Spinal cord (tissue), 10 donors: ENCODE data around the gene SPTY2D1. TPM values are rescaled to one million over a fixed set of nuclear protein-coding genes. Genes with fewer than 3 reads are reported as not detected.

ENCODE experiments used
- DNase-seq, 6 donors: peaks; one replicate each; pipeline versions ENCODE4 v3.0.0 to v3.0.0-alpha.2; 2013 to 2015; ENCODE audit warnings: low spot score in 6 of 6, low read depth in 4 of 6
- H3K27ac ChIP-seq: one replicate; pipeline ENCODE4 v1.5.1; 2013; ENCODE audit warnings: low read depth, low read length, control low read depth
- H3K27me3 ChIP-seq: one replicate; pipeline ENCODE4 v1.6.1; 2013; ENCODE audit warnings: low read length; ENCODE audit not compliant: control insufficient read depth, insufficient read depth
- H3K36me3 ChIP-seq: one replicate; pipeline ENCODE4 v1.6.1; 2013; ENCODE audit warnings: low read length; ENCODE audit not compliant: control insufficient read depth, insufficient read depth
- H3K4me1 ChIP-seq: one replicate; pipeline ENCODE4 v1.6.1; 2013; ENCODE audit warnings: low read length; ENCODE audit not compliant: control insufficient read depth, insufficient read depth
- H3K4me3 ChIP-seq: one replicate; pipeline ENCODE4 v1.5.1; 2013; ENCODE audit warnings: low read depth, low read length, control low read depth
- H3K9me3 ChIP-seq: one replicate; pipeline ENCODE4 v1.6.1; 2013; ENCODE audit warnings: low read length; ENCODE audit not compliant: control insufficient read depth, insufficient read depth
- WGBS: methylation state at CpG from one replicate; pipeline ENCODE4 v1.1.5; 2013; ENCODE audit warnings: missing lambda C conversion rate; ENCODE audit not compliant: insufficient coverage; 5-methylcytosine and 5-hydroxymethylcytosine counted together
- polyA plus RNA-seq, 2 donors: library from polyadenylated mRNA; unstranded; fragments of 120-200 nt; gene quantifications; one replicate each; pipeline ENCODE4 v1.2.1, GENCODE V29; 2013; ENCODE audit not compliant: insufficient read length in 2 of 2
- total RNA-seq, 2 donors: library from RNA; depleted of rRNA in 1 of 2; stranded (reverse); fragments of 120-200 nt in 1 of 2; fragments of >200 nt in 1 of 2; gene quantifications; one replicate each; pipeline versions ENCODE4 v1.2.3 to v1.2.4, GENCODE V29; 2013 to 2014
- donor health status: healthy.

SPTY2D1 gene
- total and polyA plus RNA-seq, 4 donors: 7.5 to 21.3 (median 13.2) TPM

DNA sequence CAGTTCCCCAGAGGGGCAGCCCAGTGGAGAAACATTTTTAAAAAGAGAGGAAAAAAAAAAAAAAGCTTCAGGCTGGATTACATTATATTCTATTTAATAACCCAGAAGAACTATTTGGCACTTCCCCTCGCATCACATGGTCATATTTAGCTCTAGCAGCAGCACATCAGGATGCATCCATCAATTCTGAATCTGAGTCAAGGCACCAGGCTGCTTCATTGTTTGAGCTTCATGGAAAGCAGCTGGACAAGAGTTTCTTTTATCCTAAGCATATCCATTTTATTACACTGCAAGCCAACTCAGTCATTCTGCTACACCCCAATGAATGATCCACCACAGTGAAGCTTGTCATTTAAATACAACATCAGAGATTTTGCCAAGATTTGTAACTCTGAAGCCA, 10.0 kb downstream of the SPTY2D1 start:
- no peaks in the 10 kb centered on the region for H3K4me1 ChIP-seq
- DNase-seq: no peak
- no peaks in the 10 kb centered on the region for H3K27me3 ChIP-seq
- H3K27ac ChIP-seq: no peak overlapping the region
- H3K4me3 ChIP-seq: no peak overlapping the region
- no peaks in the 10 kb centered on the region for H3K36me3 ChIP-seq
- peaks cover 1% of the 10 kb centered on the region for H3K9me3 ChIP-seq
- 78% methylated on average over 1 of the region's 1 CpG for WGBS

DNA sequence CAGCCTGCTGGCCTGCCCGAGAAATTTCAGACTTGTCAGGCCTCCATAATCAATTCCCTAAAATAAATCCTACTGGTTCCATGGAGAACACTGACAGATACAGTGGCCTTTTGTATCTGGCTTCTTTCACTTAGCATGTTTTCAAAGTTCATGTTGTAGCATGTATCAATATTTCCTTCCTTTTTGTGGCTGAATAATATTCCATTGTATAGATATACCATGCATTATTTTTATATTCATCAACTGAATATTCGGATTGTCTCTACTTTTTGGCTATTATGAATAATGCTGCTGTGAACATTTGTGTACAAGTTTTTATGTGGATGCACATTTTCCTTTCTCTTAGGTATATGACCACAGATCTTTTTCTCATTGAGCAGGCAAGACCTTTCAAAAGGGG, 10.4 kb downstream of the SPTY2D1 start:
- no peak overlapping the region for H3K4me3 ChIP-seq
- WGBS: 91% methylated on average over 1 of the region's 2 CpGs
- no peaks in the 10 kb centered on the region for H3K4me1 ChIP-seq

GRCh38 chr11:18618342-18619025, 15.7 kb downstream of the SPTY2D1 start:
- H3K27ac ChIP-seq: no peak overlapping the region

More for the DNA sequence above, 10.4 kb downstream of the SPTY2D1 start:
- H3K27me3 ChIP-seq: no peaks in the 10 kb centered on the region
- H3K9me3 ChIP-seq: peaks cover 1% of the 10 kb centered on the region
- DNase-seq: no peak
- no peak overlapping the region for H3K27ac ChIP-seq
- no peaks in the 10 kb centered on the region for H3K36me3 ChIP-seq

GRCh38 chr11:18617688-18618341, 16.3 kb downstream of the SPTY2D1 start:
- 86% methylated on average over 1 of the region's 10 CpGs for WGBS
- no peak overlapping the region for H3K27ac ChIP-seq
- no peaks in the 10 kb centered on the region for H3K9me3 ChIP-seq
- H3K4me1 ChIP-seq: no peaks in the 10 kb centered on the region
- no peak overlapping the region for H3K4me3 ChIP-seq
- DNase-seq: no peak
- peaks cover 12% of the 10 kb centered on the region for H3K36me3 ChIP-seq
- H3K27me3 ChIP-seq: no peaks in the 10 kb centered on the region

More at GRCh38 chr11:18618342-18619025, 15.7 kb downstream of the SPTY2D1 start:
- 90% methylated on average over 2 of the region's 5 CpGs for WGBS
- Histone ChIP-seq H3K4me3 (no peak overlapping the region), H3K27me3 (no peaks in the 10 kb centered on the region), H3K9me3 (peaks cover 1% of the 10 kb centered on the region), H3K4me1 (no peaks in the 10 kb centered on the region), H3K36me3 (peaks cover 12% of the 10 kb centered on the region)
- DNase-seq: peak in 1 of 6 donors; percentile 83

DNA sequence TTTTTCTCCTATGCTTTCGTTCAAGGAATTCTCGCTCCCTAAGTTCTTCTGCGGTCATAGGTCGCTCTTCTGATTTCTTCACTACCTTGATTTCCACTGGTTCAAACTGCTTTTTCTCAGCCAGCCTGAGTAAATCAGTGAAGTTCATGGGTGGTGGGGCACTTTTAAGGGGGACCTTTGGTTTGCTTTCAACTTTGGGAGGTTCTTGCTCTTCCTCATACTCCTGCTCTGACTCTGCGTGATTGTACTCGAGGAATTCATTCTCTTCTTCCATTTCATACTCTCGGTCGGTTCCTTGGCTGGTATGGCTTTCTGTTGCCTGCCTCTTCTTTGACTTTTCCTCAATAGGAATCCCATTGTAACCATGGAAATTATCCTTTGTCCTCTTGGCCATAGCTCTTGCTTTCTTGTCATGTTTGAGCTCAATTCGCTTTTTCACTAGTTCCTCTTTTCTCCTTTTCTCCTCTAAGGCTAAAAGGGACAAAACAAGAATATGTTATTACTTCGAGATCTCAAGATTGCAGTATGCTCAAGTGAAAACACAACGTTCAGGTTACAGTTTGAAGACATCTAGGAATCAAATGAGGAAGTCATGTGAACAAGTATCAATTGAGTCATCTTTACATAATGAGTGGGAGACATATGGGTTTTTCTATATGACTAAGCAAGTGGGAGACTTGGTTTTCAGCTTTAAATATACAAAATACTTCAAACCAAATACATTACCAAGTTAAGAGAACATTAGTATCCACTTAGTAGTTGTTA, 18.3 kb downstream of the SPTY2D1 start:
- no peak for DNase-seq
- Histone ChIP-seq H3K27me3 (no peaks in the 10 kb centered on the region), H3K9me3 (no peaks in the 10 kb centered on the region), H3K4me3 (no peak overlapping the region), H3K36me3 (peaks cover 16% of the 10 kb centered on the region), H3K27ac (no peak overlapping the region), H3K4me1 (no peaks in the 10 kb centered on the region)
- 52% methylated on average over 4 of the region's 11 CpGs for WGBS

- peaks cover 22% of the 10 kb centered on the region for H3K36me3 ChIP-seq
- DNase-seq: no peak
- no peak overlapping the region for H3K4me3 ChIP-seq
- 96% methylated on average over 10 of the region's 10 CpGs for WGBS
- no peaks in the 10 kb centered on the region for H3K4me1 ChIP-seq
- no peak overlapping the region for H3K27ac ChIP-seq
- no peaks in the 10 kb centered on the region for H3K9me3 ChIP-seq
- H3K27me3 ChIP-seq: no peaks in the 10 kb centered on the region
Observed at GRCh38 chr11:18614667-18615066, 19.5 kb downstream of the SPTY2D1 start.

DNA sequence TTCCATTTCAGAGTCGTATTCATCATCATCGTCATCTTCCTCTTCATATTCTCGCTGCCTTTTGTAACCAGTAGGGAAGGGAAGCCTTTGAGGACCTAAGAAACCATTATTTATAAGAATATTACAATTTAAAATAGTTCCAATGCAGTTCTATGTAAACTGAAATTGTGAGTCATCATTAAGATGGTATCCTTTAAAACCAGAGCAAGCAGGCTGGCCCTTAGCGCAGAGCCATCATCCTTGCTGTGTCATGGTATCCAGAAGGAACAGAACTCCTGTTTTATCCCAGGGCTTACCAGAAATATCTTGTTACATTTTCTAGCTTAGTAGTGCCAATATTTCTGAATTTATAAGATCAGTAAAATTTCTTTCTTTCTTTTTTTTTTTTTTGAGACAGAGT, 21.7 kb downstream of the SPTY2D1 start:
- no peak for DNase-seq
- H3K36me3 ChIP-seq: peaks cover 22% of the 10 kb centered on the region
- no peaks in the 10 kb centered on the region for H3K27me3 ChIP-seq
- H3K9me3 ChIP-seq: no peaks in the 10 kb centered on the region
- H3K4me3 ChIP-seq: no peak overlapping the region
- WGBS: no CpG with 5 or more reads among the region's 4 CpGs
- no peak overlapping the region for H3K27ac ChIP-seq
- H3K4me1 ChIP-seq: no peaks in the 10 kb centered on the region

DNA sequence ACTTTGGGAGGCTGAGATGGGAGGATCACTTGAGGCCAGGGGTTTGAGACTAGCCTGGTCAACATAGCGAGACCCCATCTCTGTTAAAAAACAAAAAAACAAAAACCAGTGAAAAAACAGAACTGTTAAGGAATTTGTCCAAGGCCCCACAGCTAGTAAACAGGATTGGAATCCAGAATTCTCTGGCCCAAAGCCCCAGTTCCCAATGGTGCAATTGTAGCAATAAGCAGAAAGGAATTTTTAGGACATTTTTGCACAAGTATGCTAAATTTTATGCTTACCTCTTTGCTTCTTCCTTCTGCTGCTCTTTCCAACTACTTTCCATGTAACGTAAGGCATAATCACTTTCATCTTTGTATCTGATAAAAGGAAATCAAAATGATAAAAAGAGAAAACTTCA, 22.9 kb downstream of the SPTY2D1 start:
- Histone ChIP-seq H3K27ac (no peak overlapping the region), H3K4me3 (no peak overlapping the region), H3K9me3 (no peaks in the 10 kb centered on the region), H3K27me3 (no peaks in the 10 kb centered on the region), H3K4me1 (no peaks in the 10 kb centered on the region), H3K36me3 (peaks cover 26% of the 10 kb centered on the region)
- no peak for DNase-seq
- WGBS: no CpG with 5 or more reads among the region's 2 CpGs

- H3K27ac ChIP-seq: no peak overlapping the region
- H3K27me3 ChIP-seq: no peaks in the 10 kb centered on the region
- peaks cover 14% of the 10 kb centered on the region for H3K36me3 ChIP-seq
- no peak overlapping the region for H3K4me3 ChIP-seq
- no peaks in the 10 kb centered on the region for H3K4me1 ChIP-seq
- peak in 1 of 6 donors; percentile 55 for DNase-seq
- no peaks in the 10 kb centered on the region for H3K9me3 ChIP-seq
- WGBS: 82% methylated on average over 2 of the region's 3 CpGs
Observed at GRCh38 chr11:18608376-18608775, 25.8 kb downstream of the SPTY2D1 start.
